Esophagus muscularis mucosa (tissue), 4 donors: Measurements from ENCODE around the gene FRK.

ENCODE experiments used
- EP300 ChIP-seq: sonication (generic); formaldehyde crosslinking; IDR thresholded peaks from one replicate; pipeline ENCODE4 v1.6.1; 2017; ENCODE audit warnings: antibody characterized with exemption
- POLR2A ChIP-seq: fragments of 450-650 bp; IDR thresholded peaks from one replicate; pipeline ENCODE4 v1.6.1; 2017; ENCODE audit warnings: antibody characterized with exemption, moderate library complexity, mild to moderate bottlenecking, low read depth
- POLR2AphosphoS5 ChIP-seq, 2 donors: sonication (generic); formaldehyde crosslinking; IDR thresholded peaks; one replicate each; pipeline ENCODE4 v1.6.1; 2017; ENCODE audit warnings: antibody characterized with exemption in 2 of 2
- TF ChIP-seq, protein P1 (sequence below), 3 experiments: fragments of 200-600 bp in 2 of 3; fragments of 450-650 bp in 1 of 3; sonication (generic) in 2 of 3; IDR thresholded peaks; one replicate each; pipeline ENCODE4 v1.5.1; 2017 to 2019; ENCODE audit warnings: antibody characterized with exemption in 3 of 3, mild to moderate bottlenecking in 2 of 3, moderate library complexity in 1 of 3

DNA sequence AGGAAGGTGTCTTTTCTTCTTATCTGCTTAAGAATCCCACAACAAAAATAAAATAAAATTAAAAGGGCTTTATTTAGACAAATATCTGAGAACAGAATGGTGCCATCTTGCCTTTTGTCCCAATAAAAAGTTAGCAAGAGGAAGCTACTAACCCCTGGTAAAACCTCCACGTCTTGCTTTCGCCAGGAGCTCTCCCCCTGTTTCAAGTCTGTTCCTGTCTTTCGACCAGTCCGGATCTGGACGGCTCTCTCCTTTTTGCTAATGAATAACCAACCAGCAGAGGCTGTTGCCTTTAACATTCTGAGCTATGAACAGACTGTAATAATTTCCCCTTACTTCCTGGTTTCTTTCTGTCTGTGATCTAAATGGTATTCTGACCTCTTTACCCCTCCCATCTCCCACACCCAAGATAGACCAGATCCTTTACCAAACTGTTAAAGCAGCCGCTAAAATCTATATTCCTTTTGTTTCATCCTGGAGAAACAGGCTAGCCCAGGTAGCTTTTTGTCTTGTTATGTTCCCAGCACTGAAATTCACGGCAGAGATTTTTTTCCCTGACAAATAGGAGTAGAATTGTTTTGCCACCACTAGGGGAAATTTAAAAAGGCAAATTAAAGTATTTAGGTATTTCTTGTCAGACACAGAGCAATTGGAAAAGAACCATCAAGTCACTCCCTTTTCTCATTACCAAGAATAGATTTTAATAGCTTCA is at the start of gene FRK:
- TF ChIP-seq, protein P1, sequence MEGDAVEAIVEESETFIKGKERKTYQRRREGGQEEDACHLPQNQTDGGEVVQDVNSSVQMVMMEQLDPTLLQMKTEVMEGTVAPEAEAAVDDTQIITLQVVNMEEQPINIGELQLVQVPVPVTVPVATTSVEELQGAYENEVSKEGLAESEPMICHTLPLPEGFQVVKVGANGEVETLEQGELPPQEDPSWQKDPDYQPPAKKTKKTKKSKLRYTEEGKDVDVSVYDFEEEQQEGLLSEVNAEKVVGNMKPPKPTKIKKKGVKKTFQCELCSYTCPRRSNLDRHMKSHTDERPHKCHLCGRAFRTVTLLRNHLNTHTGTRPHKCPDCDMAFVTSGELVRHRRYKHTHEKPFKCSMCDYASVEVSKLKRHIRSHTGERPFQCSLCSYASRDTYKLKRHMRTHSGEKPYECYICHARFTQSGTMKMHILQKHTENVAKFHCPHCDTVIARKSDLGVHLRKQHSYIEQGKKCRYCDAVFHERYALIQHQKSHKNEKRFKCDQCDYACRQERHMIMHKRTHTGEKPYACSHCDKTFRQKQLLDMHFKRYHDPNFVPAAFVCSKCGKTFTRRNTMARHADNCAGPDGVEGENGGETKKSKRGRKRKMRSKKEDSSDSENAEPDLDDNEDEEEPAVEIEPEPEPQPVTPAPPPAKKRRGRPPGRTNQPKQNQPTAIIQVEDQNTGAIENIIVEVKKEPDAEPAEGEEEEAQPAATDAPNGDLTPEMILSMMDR (IDR thresholded peaks at IDR 0.05), result peak in 2 of 3 experiments; percentile 12 to 25
- TF ChIP-seq POLR2AphosphoS5 (IDR thresholded peaks at IDR 0.05) (no peak), POLR2A (no peak), EP300 (no peak)
